Activated T-cell treated with anti-CD3 and anti-CD28 coated beads, Interleukin-2, amount 50 U/mL, for 48 hours (primary cell): ENCODE results near the gene RAB3GAP1.
"Not testable (repeated sequence)": the region's sequence is repeated elsewhere in the genome, so short reads cannot be mapped to it uniquely, and the experiment has no call there.

Experiments
- DNase-seq, 2 experiments: peaks; one replicate each; pipeline ENCODE4 v3.0.0-alpha.2; 2020

The RAB3GAP1 gene

GRCh38 chr2:135052042-135052876 is at the start of gene RAB3GAP1:
RAB3GAP1 (plus strand) TSS chr2:135052292; CDS start chr2:135052308, 16 bp downstream.
- peak; percentile 91 to 92 for DNase-seq

GRCh38 chr2:135002836-135003235 is 49.3 kb upstream of the RAB3GAP1 start:
- no peak for DNase-seq

DNA sequence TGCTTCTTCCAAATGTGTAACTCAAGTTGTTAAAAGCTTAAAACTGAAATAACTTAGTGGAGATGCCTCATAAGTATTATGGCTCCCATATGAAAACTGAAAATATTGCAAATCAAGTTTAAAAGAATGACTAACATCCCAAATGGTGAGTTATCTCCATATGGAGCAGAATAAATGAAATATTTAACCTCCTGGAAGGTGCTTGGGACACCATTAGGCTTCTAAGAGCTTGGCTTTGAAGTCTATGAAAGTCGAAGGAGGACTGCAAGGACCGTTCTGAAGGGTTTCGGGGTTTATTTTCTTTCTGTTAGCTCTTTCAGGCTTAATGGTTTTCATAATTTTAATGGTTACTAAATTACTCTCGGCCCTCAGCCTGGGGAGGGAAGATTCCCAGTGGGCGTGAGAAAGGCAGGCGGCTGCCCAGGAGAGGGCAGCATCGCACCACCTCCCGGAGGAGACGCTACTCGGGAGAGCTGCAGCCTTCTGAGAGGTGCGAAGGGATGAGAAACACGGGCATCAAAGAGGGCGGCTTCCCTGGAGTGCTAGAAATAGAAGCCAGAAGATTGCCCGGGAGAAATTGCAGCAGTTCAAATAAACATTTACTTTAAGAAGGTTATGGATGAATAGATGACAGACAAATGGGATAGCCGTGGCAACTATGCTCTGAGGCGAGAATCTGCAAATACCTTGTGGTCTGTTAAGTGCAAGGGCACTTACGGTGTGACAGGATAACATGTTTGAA is 47.9 kb upstream of the RAB3GAP1 start:
- peak; percentile 80 to 85 for DNase-seq

- DNase-seq, result no peak
Measured at GRCh38 chr2:135005753-135006152, 46.3 kb upstream of the RAB3GAP1 start.

- DNase-seq, result no peak
Measured at GRCh38 chr2:135009339-135009738, 42.8 kb upstream of the RAB3GAP1 start.

GRCh38 chr2:135010200-135010942 is 41.7 kb upstream of the RAB3GAP1 start:
- DNase-seq, result no peak

GRCh38 chr2:135011633-135012032 is 40.5 kb upstream of the RAB3GAP1 start:
- no peak for DNase-seq

DNA sequence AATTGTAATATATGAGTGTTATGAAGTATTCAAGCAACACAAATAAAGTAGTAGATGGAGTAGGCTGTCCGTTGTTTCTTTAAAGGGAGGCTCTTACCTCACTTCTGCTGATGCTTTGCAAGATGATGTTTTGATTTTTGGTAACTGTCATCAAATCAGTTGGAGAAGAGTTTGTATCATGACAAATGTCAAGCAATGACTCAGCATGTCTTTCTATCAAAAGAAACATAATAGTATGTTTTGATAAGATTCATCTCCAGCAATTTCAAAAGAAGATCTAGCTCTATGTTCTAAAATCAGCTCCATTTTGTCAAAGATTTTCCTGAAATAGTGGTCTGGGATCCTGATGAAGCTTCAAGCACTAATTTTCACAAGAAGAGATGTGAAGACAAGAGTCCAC is 30.5 kb upstream of the RAB3GAP1 start:
- DNase-seq, result no peak

- DNase-seq, result no peak
Measured at GRCh38 chr2:135022952-135023880, 28.9 kb upstream of the RAB3GAP1 start.

DNA sequence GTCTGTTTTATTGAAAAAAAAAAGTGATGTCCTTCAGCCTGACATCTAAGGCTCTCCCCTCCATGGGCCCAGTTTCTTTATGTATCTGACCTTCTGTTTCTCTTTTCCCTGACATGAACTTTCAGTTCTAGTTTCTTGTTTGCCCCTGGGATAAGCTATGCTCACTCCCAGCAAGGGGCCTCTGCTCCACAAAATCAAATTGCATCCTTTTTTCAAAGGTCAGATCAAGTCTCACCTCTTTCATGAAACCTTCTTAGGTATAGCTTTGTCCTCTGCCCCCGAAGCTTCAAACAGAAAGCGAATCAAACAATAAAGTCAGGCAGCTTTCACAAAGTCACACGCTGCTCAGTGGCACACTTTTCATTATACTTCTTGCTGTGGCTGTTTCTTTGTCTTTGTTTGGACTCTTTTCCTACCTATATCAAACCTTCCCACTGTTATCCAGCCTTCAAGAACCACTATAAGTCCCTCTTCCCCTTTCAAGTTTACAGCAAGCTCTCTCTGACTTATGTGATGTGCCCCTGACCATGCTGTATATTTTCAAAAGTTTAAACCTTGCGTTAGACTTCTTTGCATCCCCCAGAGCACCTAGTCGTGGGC is 28.1 kb upstream of the RAB3GAP1 start:
- DNase-seq, result no peak

DNA sequence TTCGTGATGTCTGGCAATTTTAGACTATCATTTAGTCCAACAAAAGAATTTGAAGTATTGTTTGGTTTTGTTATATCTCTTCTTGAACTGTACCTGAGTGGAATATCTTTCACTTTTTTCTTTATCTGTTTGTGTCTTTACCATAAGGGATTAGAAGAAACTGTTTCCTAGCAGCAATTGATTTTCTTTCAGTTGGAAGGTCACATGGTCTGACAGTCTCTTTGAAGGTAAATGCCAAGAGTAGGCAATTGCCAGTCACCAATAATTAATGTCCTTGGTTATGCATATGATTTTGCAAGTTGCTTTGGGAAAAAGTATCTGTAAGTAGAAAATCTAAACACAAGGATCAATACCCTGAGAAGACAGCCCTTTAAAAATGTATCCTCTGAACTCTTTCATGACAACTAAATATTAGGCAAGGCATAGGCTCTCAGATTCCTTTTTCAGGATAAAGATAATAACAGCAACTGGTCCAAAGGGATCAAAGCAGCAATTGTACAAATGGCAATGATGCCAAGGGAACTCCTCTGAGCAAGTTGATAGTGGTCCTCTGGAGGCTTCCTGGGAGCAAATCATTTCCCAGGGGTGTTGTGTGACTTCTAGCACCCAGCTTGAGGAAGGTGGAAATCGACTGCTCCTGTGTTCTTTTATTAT is 22.5 kb upstream of the RAB3GAP1 start:
- DNase-seq, result no peak

DNA sequence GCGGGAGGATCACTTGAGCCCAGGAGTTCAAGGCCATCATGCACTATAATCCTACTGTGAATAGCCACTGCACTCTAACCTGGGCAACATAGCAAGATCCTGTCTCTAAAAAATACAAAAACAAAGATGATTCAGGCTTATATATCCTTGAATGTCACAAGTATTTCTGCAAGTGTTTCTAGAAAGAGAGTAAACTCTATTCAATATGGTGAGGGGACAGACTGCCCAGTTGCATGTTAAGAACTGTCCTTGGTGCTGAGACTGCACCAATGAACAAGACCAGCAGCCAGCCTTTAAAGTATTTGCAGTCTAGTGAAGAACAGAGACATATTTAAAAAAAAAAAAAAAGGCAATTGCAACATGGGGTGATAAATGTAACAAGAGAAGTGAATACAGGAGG is 21.3 kb upstream of the RAB3GAP1 start:
- DNase-seq, result no peak

DNA sequence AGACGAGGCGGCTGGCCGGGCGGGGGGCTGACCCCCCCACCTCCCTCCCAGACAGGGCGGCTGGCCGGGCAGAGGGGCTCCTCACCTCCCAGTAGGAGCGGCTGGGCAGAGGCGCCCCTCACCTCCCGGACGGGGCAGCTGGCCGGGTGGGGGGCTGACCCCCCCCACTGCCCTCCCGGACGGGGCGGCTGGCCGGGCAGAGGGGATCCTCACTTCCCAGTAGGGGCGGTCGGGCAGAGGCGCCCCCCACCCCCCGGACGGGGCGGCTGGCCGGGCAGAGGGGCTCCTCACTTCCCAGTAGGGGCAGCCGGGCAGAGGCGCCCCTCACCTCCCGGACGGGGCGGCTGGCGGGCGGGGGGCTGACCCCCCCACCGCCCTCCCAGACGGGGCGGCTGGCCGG is 18.9 kb upstream of the RAB3GAP1 start:
- DNase-seq, result not testable (repeated sequence)

DNA sequence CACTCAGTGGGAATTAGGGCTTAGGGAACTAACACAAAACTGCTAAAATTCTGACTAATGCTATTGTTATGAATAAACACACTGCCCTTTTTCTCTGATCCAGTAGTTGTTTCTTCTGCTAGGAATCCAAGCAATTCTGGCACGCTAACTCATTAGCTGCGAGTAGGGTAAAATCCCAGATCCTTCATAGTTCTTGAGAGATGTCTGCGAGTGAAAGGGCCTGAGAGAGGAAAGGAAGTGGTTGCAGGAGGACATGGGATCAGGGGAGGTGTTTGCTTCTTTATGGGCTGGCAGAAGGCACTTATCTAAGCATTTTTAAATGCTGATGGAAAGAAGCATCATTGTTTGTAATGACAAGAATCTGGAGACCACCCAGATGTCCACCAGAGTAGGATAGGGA is 14.3 kb upstream of the RAB3GAP1 start:
- DNase-seq, result no peak

- DNase-seq, result peak; percentile 38 to 45
Measured at GRCh38 chr2:135043345-135043744, 8.7 kb upstream of the RAB3GAP1 start.

DNA sequence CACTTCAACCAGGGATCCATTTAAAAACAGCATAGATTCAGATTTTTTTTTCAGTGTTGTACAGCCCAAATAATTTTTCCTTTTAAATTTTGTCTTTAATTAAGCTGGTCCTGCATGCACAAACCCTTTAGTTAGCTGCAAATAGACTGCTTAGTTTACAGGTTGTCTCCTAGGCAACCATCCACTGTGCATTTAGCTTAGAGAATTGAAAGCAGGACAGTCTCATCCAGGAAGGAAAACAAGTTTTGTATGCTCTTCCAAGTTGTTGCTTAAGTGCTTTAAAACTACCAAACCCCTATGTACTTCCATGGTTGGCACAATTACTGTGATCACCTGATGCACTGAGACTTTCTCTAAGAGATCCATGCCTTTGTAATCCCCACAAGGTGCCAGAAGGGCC is 4.8 kb upstream of the RAB3GAP1 start, which contains the start of gene MAP3K19:
Gene MAP3K19 (minus strand): TSS at position 148 of the 400 bp plus-strand sequence. CDS start 22,800 bp downstream, outside the sequence.
- no peak for DNase-seq

DNA sequence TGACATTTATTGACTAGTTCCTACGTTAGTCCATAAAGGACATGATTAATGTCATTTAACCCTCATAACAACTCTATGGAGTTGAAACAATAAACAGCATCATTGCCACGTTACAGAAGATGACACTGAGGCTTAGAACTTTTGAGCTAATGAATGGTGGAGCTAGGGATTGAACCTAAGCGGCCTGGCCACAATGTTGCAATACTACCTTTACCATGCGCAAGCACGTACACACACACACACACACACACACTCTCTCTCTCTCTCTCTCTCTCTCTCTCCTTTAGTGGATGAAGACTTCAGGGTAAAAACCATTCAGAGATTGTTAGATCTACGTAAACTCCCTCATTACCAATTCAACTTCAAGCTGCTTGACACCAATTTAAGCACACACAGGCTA is 4.0 kb upstream of the RAB3GAP1 start:
- no peak for DNase-seq

DNA sequence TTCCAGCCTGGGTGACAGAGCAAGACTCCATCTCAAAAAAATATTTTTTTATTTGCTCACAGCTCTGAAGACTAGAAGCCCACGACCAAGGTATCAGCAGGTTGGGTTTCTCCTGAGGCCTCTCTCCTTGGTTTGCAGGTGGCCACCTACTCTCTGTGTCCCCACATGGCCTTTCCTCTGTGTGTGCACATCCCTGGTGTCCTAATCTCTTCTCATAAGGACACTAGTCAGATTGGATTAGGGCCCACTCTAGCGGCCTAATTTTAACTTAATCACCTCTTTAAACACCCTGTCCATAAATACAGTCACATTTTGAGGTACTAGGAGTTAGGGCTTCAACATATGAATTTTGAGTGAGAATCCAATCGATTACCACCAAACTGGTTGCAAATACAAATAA is 2.0 kb upstream of the RAB3GAP1 start:
- DNase-seq, result no peak

DNA sequence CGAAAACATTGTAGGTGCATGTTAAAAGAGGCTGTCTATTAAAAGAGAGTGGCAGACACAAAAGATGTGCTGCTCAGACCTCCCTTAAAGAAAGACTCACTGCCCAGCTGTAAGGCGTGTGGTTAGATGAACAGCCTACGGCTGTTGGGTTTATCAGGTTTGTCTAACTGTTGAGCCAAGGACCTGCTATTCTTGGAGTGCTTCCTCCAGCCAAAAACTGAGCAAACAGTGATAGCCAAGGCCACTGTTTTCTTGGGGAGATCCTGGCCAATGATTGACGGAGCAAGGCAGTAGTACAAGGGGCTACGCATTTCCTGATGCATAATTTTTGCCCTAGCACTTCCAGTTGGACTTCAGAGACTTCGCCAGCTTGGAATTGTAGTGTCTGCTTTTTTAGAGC is 1.4 kb upstream of the RAB3GAP1 start:
- no peak for DNase-seq

DNA sequence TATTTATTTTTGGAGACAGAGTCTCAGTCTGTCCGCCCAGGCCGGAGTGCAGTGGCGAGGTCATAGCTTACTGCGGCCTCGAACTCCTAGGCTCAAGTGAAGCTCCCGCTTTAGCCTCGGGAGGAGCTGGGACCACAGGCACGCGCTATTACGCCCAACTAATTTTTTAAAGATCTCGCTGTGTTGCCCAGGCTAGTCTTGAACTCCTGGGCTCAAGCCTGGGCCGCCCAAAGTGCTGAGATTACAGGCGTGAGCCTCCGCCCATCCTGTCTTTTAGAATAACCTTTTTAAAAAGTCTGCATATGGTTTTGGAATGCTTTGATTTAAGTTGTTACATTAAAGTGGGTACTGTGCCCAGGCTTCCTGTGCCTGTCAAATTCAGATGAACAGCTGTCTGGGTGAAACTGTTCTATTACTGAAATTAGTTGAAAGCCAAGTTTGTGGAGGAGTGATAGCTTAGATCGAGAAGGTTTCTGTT is 944 bp downstream of the RAB3GAP1 start:
- peak; percentile 57 to 59 for DNase-seq

- no peak for DNase-seq
Measured at GRCh38 chr2:135055182-135055786, 3.2 kb downstream of the RAB3GAP1 start.
